Ectodermal cell (in vitro differentiated cells): ENCODE results near the gene HOXD11. TPM values are rescaled to one million over a fixed set of nuclear protein-coding genes. Genes with fewer than 3 reads are reported as not detected.

Source experiments
- H3K27ac ChIP-seq: 2 replicates; pipeline ENCODE4 v1.7.0; 2013; ENCODE audit warnings: mild to moderate bottlenecking, low read depth, low read length; ENCODE audit not compliant: insufficient read depth, poor library complexity, severe bottlenecking
- H3K27me3 ChIP-seq: 2 replicates; pipeline ENCODE4 v1.7.0; 2013; ENCODE audit warnings: mild to moderate bottlenecking, low read length; ENCODE audit not compliant: insufficient read depth, control insufficient read depth, poor library complexity, severe bottlenecking
- H3K36me3 ChIP-seq: one replicate; pipeline ENCODE4 v1.7.0; 2013; ENCODE audit warnings: low read length; ENCODE audit not compliant: control insufficient read depth, insufficient read depth
- H3K4me1 ChIP-seq: one replicate; pipeline ENCODE4 v1.7.0; 2013; ENCODE audit warnings: low read length; ENCODE audit not compliant: control insufficient read depth, insufficient read depth
- H3K4me3 ChIP-seq: 2 replicates; pipeline ENCODE4 v1.7.0; 2013; ENCODE audit warnings: low read depth, low read length, control low read depth; ENCODE audit not compliant: insufficient read depth
- H3K9me3 ChIP-seq: 2 replicates; pipeline ENCODE4 v1.7.0; 2013; ENCODE audit warnings: mild to moderate bottlenecking, low read length, moderate library complexity; ENCODE audit not compliant: control insufficient read depth
- WGBS, 2 experiments: methylation state at CpG; one replicate each; pipeline ENCODE4 v1.1.7; 2013; ENCODE audit warnings: missing lambda C conversion rate in 2 of 2; 5-methylcytosine and 5-hydroxymethylcytosine counted together
- polyA plus RNA-seq, 4 experiments: library from polyadenylated mRNA; stranded (reverse); fragments of 50-300 nt; gene quantifications; one replicate each; pipeline ENCODE4 v1.2.3, GENCODE V29; 2013

HOXD11 gene
- not detected for polyA plus RNA-seq (2013, experiment 1 of 4)
- polyA plus RNA-seq (2013, experiment 2 of 4): not detected
- polyA plus RNA-seq (2013, experiment 3 of 4): not detected
- not detected for polyA plus RNA-seq (2013, experiment 4 of 4)

- Histone ChIP-seq H3K27ac (no peak within 1 kb of the TSS), H3K4me3 (no peak within 1 kb of the TSS), H3K9me3 (no peaks in the 10 kb centered on the region), H3K27me3 (peaks cover 100% of the 10 kb centered on the region), H3K4me1 (no peaks in the 10 kb centered on the region), H3K36me3 (no peaks in the 10 kb centered on the region)
- 1% methylated on average over 85 of the region's 85 CpGs for WGBS, 2 experiments
Observed at GRCh38 chr2:176106581-176107539, at the start of gene HOXD11. Gene HOXD11, plus strand, starts transcription at chr2:176107280. Its CDS starts 76 bp downstream, at chr2:176107356.

DNA sequence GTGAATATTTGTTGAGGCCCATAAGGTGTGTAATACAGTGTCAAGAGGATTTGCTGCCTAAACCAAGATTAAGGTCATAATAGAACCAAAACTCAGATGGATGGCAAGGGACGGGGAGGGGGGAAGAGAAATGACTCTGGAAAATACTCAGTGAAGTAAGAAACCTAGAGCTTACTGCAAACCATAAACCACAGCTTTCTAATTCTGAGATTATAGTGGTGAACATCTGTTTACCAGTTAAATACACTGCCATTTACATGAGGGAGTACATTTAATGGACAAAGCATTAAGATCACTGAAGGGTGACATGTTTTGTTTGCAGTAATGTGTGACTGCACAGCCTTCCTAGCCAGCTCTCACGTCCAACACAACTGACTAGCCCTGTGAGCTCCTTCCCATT is 43.1 kb upstream of the HOXD11 start:
- Histone ChIP-seq H3K4me3 (no peak overlapping the region), H3K9me3 (no peaks in the 10 kb centered on the region), H3K27me3 (peaks cover 51% of the 10 kb centered on the region), H3K27ac (no peak overlapping the region), H3K4me1 (no peaks in the 10 kb centered on the region), H3K36me3 (no peaks in the 10 kb centered on the region)
- 72 to 82% methylated on average over 2 of the region's 2 CpGs for WGBS, 2 experiments

DNA sequence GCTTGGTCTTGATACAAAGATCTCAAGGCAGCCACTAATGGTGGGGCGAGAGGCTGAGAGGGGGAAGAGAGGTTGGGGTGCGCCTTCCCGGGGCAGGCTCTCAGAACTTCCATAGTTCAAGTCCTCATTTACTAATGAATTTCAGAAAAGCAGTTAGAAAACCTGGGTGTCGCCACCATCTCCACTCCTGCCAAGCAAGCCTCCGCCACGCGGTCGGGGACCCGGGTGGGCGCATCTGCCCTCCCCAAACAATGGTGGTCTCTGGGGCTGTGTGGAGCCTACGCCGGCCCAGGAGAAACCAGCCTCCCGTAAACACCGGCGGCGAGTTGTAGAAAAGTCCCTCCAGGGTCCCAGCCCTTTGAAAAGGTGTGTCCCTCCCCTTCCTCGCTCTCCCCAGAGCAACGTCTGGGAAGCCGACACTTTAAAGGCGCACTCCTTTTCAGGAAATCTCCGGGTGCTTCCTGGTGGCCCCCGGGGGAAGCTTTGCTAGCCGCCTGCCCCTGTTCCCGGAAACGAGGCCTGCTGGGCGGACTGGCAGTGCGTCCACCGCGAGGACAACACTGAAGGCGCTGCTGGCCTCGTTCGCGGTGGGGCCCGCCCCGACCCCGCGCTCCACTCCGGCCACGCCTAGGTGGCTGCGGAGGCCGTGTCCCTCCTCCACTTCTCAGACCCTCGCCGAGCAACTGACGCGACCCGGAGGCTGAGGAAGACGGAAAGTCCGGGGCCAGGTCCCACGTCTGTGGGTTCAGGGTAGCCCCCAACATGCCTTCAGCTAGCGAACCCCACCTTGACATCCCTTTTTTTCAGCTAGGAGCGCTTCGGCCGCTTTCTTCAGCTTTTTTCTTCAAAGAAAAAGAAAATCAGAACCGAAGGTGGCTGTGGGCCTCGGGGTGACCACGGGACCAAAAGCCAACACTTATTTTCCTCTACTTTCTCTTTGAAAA is 40.2 kb upstream of the HOXD11 start:
- H3K4me1 ChIP-seq: no peaks in the 10 kb centered on the region
- H3K9me3 ChIP-seq: no peaks in the 10 kb centered on the region
- H3K27me3 ChIP-seq: peaks cover 73% of the 10 kb centered on the region
- no peak overlapping the region for H3K4me3 ChIP-seq
- no peaks in the 10 kb centered on the region for H3K36me3 ChIP-seq
- no peak overlapping the region for H3K27ac ChIP-seq
- 87 to 90% methylated on average over 56 of the region's 56 CpGs for WGBS, 2 experiments

DNA sequence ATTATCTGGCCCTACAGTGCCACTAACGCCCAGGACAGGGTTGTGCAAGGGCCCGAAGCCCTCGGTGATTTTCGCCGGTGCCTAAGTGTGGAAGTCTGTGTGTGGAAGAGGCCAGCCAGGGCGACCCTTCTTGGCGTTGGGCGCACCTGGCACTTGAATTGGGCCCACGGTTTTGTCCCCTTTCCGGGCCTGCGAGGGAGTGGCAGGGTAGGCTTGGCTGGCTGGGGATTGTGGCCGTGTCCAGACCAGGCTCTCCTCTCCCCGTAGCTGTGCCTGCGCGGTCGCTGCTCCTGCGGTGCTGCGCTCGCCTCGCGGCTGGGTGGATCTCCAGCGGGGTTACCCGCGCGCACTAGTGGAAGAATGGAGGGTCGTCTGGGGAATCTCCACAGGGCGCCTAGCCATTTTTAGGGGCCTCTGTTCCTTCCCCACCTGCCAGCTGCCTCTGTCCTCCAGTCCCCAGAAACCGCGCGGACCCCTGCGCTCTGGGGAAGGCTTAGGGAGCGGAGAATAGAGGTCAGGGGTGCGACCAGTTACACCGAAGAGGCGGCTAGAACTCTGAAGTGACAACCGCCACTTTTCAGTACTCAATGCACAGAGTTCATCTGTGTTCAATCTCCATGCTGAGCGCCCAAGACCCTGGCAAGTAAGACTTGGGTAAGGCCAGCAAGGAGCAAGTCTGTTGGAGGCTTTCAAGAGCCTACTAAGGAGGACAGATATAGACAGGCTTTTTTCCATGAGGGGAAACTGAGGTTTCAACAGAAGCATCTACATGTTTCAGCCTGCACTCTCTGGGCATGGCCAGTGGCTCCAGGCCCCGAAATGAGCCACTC is 39.3 kb upstream of the HOXD11 start:
- H3K27me3 ChIP-seq: peaks cover 81% of the 10 kb centered on the region
- H3K4me3 ChIP-seq: no peak overlapping the region
- H3K36me3 ChIP-seq: no peaks in the 10 kb centered on the region
- 91 to 92% methylated on average over 38 of the region's 38 CpGs for WGBS, 2 experiments
- H3K27ac ChIP-seq: no peak overlapping the region
- H3K4me1 ChIP-seq: no peaks in the 10 kb centered on the region
- H3K9me3 ChIP-seq: no peaks in the 10 kb centered on the region

GRCh38 chr2:176068419-176068832 is 38.7 kb upstream of the HOXD11 start:
- Histone ChIP-seq H3K9me3 (no peaks in the 10 kb centered on the region), H3K4me1 (no peaks in the 10 kb centered on the region), H3K36me3 (no peaks in the 10 kb centered on the region), H3K27ac (no peak overlapping the region), H3K27me3 (peaks cover 87% of the 10 kb centered on the region), H3K4me3 (no peak overlapping the region)
- 88 to 89% methylated on average over 30 of the region's 30 CpGs for WGBS, 2 experiments

DNA sequence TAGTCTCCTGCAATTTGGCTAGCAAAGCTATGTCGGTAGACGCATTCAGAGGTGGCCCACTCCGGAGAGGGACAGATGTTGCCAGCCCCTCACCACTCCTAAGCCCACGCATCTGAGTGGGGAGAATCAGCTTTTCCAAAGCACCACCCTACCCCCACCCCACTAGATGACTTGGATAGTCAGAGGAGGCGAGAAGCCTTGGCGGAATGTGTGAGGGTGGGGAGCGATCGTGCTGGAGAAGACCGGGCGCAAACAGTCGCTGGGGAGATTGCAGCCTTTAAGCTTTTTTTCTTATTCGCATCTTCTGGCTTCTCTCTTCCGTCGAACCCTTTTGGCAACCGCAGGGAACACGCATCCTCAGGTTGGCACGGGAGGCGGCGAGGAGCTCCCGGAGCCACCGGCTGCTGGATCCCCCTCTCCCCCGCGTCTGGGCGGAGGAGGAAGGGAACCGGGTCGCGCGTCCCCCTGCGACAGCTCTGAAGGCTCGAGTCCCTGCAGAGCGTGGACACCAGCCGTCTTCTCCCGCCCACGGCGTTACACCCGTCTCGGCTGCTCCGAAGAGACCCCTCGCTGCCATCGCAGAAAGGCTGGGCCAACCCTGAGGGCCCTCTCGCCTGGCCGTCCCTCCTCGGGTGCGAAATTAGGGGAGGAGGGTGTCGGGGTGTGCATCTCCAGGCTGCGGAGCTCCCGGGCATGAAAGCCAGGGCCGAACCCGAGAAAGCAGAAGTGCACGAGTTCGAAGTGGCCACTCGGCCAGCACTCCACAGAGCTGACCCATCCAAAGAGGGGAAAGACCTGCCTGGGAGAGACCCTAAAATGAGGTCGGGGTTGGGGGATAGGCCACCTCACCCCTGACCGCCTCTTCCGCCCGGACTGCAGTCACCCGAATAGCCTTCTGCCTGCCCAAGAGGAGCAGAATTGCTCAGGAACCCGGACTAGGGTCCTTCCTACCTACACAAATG is 35.5 kb upstream of the HOXD11 start:
- WGBS, 2 experiments: 88 to 91% methylated on average over 57 to 58 of the region's 58 CpGs
- H3K27me3 ChIP-seq: peaks cover 95% of the 10 kb centered on the region
- no peak overlapping the region for H3K4me3 ChIP-seq
- H3K4me1 ChIP-seq: no peaks in the 10 kb centered on the region
- H3K9me3 ChIP-seq: no peaks in the 10 kb centered on the region
- H3K36me3 ChIP-seq: no peaks in the 10 kb centered on the region
- H3K27ac ChIP-seq: no peak overlapping the region

GRCh38 chr2:176072292-176072669 is 34.8 kb upstream of the HOXD11 start:
- Histone ChIP-seq H3K4me1 (no peaks in the 10 kb centered on the region), H3K9me3 (no peaks in the 10 kb centered on the region), H3K27ac (no peak overlapping the region), H3K27me3 (peaks cover 99% of the 10 kb centered on the region), H3K36me3 (no peaks in the 10 kb centered on the region), H3K4me3 (no peak overlapping the region)
- 86 to 87% methylated on average over 5 of the region's 5 CpGs for WGBS, 2 experiments

DNA sequence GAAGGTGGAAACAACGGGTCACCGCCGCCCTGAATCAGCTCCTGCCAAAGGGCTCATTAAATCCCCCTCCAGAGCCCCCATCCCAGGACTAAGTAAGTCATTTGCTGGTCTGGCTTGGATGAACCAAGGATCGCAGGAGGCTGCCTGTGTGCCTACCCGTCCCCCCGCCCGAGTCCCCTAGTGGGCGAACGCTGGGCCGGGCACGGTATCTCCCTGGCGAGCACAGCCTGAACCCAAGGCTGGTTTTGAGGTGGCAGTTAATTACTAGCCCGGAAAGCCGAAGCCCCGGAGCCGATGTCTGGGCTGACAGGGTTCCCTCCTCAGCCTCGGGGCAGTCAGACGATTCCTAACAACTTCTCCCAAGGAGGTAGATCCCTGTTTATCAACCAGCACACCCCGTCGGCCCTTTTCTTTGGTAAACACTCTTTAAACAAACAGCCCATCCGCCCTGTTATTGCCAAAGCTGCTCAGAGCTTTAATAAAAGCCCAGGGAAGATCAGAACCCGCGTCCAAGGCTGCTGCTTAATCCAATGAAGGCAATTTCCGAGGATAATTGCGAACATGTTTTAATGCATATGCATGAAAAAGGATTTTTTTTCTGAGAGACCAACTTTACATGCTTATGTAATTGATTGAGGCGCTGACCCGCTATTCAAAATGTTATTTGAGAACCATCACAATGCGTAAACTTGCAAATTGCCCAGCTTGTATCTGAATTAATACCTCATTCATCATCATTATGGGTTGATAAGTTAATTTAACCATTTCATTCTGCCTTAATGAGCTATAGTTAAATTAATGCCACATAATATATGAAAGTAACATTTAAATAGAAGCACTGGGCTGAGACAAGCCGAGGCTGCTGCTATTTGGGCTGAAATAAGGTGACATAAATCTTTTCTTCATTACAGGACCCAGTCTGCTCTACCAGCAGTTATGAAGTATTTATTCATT is 33.9 kb upstream of the HOXD11 start:
- Histone ChIP-seq H3K4me1 (no peaks in the 10 kb centered on the region), H3K36me3 (no peaks in the 10 kb centered on the region), H3K4me3 (no peak overlapping the region), H3K27me3 (peaks cover 99% of the 10 kb centered on the region), H3K27ac (no peak overlapping the region), H3K9me3 (no peaks in the 10 kb centered on the region)
- 78% methylated on average over 29 of the region's 29 CpGs for WGBS, 2 experiments
